Activated CD8-positive, alpha-beta memory T cell treated with anti-CD3 and anti-CD28 coated beads for 4 hours (primary cell): Measurements from ENCODE around the gene RNF217.
"Not testable (repeated sequence)": the region's sequence is repeated elsewhere in the genome, so short reads cannot be mapped to it uniquely, and the experiment has no call there.

Source experiments
- DNase-seq, 2 donors: peaks; one replicate each; pipeline ENCODE4 v3.0.0-alpha.2; 2020; ENCODE audit warnings: low read depth in 2 of 2

RNF217 gene

GRCh38 chr6:124963416-124963785, 1.2 kb downstream of the RNF217 start:
- no peak for DNase-seq

- DNase-seq, result no peak
These were observed 1.9 kb downstream of the RNF217 start for GRCh38 chr6:124963831-124964763.

GRCh38 chr6:124964764-124965105, 2.5 kb downstream of the RNF217 start:
- no peak for DNase-seq

- not testable (repeated sequence) for DNase-seq
These were observed 3.2 kb downstream of the RNF217 start for GRCh38 chr6:124965424-124965850.

- no peak for DNase-seq
These were observed 5.2 kb downstream of the RNF217 start for GRCh38 chr6:124967444-124967843.

GRCh38 chr6:124968401-124968800, 6.2 kb downstream of the RNF217 start:
- DNase-seq, result no peak

- no peak for DNase-seq
These were observed 8.0 kb downstream of the RNF217 start for GRCh38 chr6:124970243-124970642.

GRCh38 chr6:124970763-124971162, 8.5 kb downstream of the RNF217 start:
- no peak for DNase-seq

GRCh38 chr6:124973780-124974179, 11.5 kb downstream of the RNF217 start:
- DNase-seq, result no peak

- no peak for DNase-seq
These were observed 12.6 kb downstream of the RNF217 start for GRCh38 chr6:124974771-124975377.

GRCh38 chr6:124977067-124977908, 15.1 kb downstream of the RNF217 start:
- DNase-seq, result no peak

GRCh38 chr6:124978451-124979293, 16.4 kb downstream of the RNF217 start:
- no peak for DNase-seq

- DNase-seq, result no peak
These were observed 17.0 kb downstream of the RNF217 start for GRCh38 chr6:124979294-124979678.

- DNase-seq, result no peak
These were observed 20.4 kb downstream of the RNF217 start for GRCh38 chr6:124982669-124983068.

GRCh38 chr6:124983383-124984083, 21.3 kb downstream of the RNF217 start:
- DNase-seq, result no peak

- no peak for DNase-seq
These were observed 22.6 kb downstream of the RNF217 start for GRCh38 chr6:124984668-124985338.

GRCh38 chr6:124986164-124986563, 23.9 kb downstream of the RNF217 start:
- no peak for DNase-seq

- DNase-seq, result no peak
These were observed 25.1 kb downstream of the RNF217 start for GRCh38 chr6:124987291-124987690.

GRCh38 chr6:124987999-124988591, 25.9 kb downstream of the RNF217 start:
- DNase-seq, result no peak
